GM12892 (cell line): ENCODE measurements around the gene HDHD2.

ENCODE experiments used
- DNase-seq: peaks from one replicate; pipeline ENCODE4 v3.0.0; 2011; ENCODE audit not compliant: insufficient read length
- FAIRE-seq: peaks from 2 replicates; lab custom pipeline; 2011; peaks lifted over from hg19 to GRCh38; lab: Jason Lieb, UNC
- POLR2A ChIP-seq: IDR thresholded peaks from 2 replicates; pipeline ENCODE4 v1.6.1; 2011; ENCODE audit warnings: low read depth, low read length, control low read depth
- POLR2AphosphoS5 ChIP-seq: IDR thresholded peaks from 2 replicates; pipeline ENCODE4 v1.6.1; 2011; ENCODE audit warnings: low read depth, low read length, control low read depth
- TAF1 ChIP-seq: IDR thresholded peaks from 2 replicates; pipeline ENCODE4 v1.6.1; 2011; ENCODE audit warnings: low read depth, mild to moderate bottlenecking, control low read depth, low read length, borderline replicate concordance

The HDHD2 gene

GRCh38 chr18:47095810-47096209 lies 54.5 kb downstream of the HDHD2 start:
- DNase-seq (no peak), FAIRE-seq (no peak)
- TF ChIP-seq POLR2A: no peak
- TF ChIP-seq TAF1: no peak
- no peak for TF ChIP-seq POLR2AphosphoS5

DNA sequence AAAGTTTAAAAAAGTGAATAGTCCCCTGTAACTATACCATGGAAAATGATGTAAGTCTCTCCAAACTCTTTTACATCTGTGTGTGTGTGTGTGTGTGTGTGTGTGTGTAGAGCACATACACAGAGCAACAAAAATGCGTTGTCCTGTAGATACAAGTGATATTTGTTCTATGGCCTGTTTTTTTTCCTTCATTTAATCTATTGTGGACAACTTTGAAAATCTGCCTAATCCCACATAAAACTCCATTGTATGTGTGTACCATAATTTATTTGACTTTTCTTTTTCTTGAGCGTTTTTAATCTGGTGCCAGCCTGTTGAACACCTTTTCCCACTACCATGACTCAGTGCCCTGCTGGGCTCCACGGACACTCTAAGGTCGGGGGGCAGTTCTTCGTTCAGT lies 62.6 kb downstream of the HDHD2 start:
- DNase-seq (no peak), FAIRE-seq (no peak)
- no peak for TF ChIP-seq TAF1
- TF ChIP-seq POLR2AphosphoS5: no peak
- TF ChIP-seq POLR2A: no peak

DNA sequence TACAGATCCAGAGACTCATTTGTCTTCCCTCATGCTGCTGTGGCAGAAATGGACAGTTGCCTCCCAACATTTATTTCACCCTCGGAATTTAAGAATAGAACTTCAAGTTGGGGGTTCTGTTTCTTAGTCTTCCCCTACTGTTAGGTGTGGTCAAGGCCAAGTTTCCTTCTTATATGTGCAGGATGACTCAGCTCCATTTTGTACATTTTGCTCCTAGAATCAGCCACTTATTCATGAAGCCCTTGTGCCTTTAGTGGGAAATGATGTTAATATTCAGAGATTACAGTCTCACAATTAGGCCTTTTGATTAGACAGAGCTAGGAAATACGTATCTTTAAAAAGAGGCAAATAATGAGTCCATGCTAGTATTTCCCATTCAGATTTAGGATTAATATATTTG lies 68.7 kb downstream of the HDHD2 start:
- DNase-seq: no peak
- FAIRE-seq: no peak
- TF ChIP-seq POLR2AphosphoS5 (no peak), TAF1 (no peak), POLR2A (no peak)

DNA sequence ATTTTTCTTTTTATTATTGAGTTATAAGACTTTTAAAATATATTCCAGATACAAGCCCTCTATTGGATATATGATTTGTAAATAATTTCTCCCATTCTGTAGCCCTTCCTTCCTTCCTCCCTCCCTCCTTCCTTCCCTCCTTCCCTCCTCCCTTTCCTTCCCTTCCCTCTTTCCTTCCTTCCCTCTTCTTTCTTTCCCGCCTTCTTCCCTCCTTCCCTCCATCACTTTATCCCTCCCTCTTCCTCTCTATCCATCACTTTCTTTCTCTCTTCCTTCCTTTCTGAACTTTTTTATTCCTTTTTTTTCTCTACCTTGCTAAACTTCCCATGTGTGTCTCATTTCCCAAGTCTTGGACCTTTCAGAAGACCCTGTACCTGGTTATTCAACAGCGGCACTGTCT lies 69.4 kb downstream of the HDHD2 start:
- DNase-seq: no peak
- TF ChIP-seq TAF1 (no peak), POLR2AphosphoS5 (no peak), POLR2A (no peak)
- no peak for FAIRE-seq

DNA sequence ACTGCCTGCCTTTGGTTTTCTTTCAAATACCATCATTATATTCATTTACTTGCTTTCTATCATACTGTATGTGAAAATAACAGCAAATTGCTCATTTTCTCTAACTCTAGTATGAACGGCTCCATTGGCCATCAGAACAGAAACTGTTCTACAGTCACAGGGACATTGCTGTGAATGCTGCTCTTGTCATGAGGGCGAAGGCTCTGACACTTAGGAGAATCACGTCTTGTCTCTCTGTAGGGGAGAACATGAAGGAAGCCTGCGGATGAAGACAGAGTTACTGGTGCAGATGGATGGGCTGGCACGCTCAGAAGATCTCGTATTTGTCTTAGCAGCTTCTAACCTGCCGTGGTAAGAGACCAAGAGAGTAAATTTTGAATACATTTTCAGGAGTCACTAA lies 73.2 kb downstream of the HDHD2 start:
- TF ChIP-seq POLR2AphosphoS5 (no peak), TAF1 (no peak), POLR2A (no peak)
- DNase-seq (no peak), FAIRE-seq (no peak)

- no peak for DNase-seq
- no peak for TF ChIP-seq POLR2AphosphoS5
- FAIRE-seq: no peak
Measured at GRCh38 chr18:47075098-47075883, 75.0 kb downstream of the HDHD2 start.

- DNase-seq (no peak), FAIRE-seq (no peak)
- TF ChIP-seq POLR2A (no peak), TAF1 (no peak), POLR2AphosphoS5 (no peak)
Measured at GRCh38 chr18:47067648-47068047, 82.7 kb downstream of the HDHD2 start.

GRCh38 chr18:47063096-47063495 lies 87.2 kb downstream of the HDHD2 start:
- DNase-seq (no peak), FAIRE-seq (no peak)
- no peak for TF ChIP-seq TAF1
- no peak for TF ChIP-seq POLR2AphosphoS5
- TF ChIP-seq POLR2A: no peak

- TF ChIP-seq TAF1 (no peak), POLR2AphosphoS5 (no peak), POLR2A (no peak)
- no peak for FAIRE-seq
- DNase-seq: no peak
Measured at GRCh38 chr18:47062471-47062870, 87.8 kb downstream of the HDHD2 start.
